ENCODE results near the gene TTC13. TPM values are rescaled to one million over a fixed set of nuclear protein-coding genes. Genes with fewer than 3 reads are reported as not detected.

The TTC13 gene
- total RNA-seq, 1 experiment from 2014 or later = 4.4 TPM

- H3K9me3 Mint-ChIP-seq = no peaks in the 10 kb centered on the region; the same call in 1 of the 2 replicates
- H3K4me3 Mint-ChIP-seq = no peak overlapping the region
- DNase-seq (ENCODE audit: low spot score) = no peak
- no peak overlapping the region for H3K27ac Mint-ChIP-seq
- TF ChIP-seq ZNF317 (CRISPR knock-in tag; IDR thresholded peaks at IDR 0.05; ENCODE audit: borderline replicate concordance, low read depth) (no peak), TEAD1 (CRISPR knock-in tag; IDR thresholded peaks at IDR 0.05) (no peak), ESRRA (CRISPR knock-in tag; IDR thresholded peaks at IDR 0.05; ENCODE audit: borderline replicate concordance) (no peak), CTCF (IDR thresholded peaks at IDR 0.05) (no peak), RELA (CRISPR knock-in tag; IDR thresholded peaks at IDR 0.05; ENCODE audit: borderline replicate concordance) (no peak), NFYB (CRISPR knock-in tag; conservative IDR thresholded peaks at IDR 0.05; ENCODE audit: low read depth) (no peak), CBFB (CRISPR knock-in tag; IDR thresholded peaks at IDR 0.05; ENCODE audit: low read depth) (no peak), ZNF396 (CRISPR knock-in tag; IDR thresholded peaks at IDR 0.05; ENCODE audit: borderline replicate concordance) (no peak), SMAD3 (CRISPR knock-in tag; IDR thresholded peaks at IDR 0.05; ENCODE audit: borderline replicate concordance) (no peak), GABPB1 (CRISPR knock-in tag; IDR thresholded peaks at IDR 0.05) (no peak), JAZF1 (CRISPR knock-in tag; IDR thresholded peaks at IDR 0.05) (no peak), ATF6 (CRISPR knock-in tag; IDR thresholded peaks at IDR 0.05) (no peak), NR2C2 (CRISPR knock-in tag; IDR thresholded peaks at IDR 0.05) (no peak), ZMAT4 (CRISPR knock-in tag; IDR thresholded peaks at IDR 0.05) (no peak), E2F5 (CRISPR knock-in tag; IDR thresholded peaks at IDR 0.05) (no peak), NFATC4 (CRISPR knock-in tag; IDR thresholded peaks at IDR 0.05) (no peak), PRRX2 (CRISPR knock-in tag; IDR thresholded peaks at IDR 0.05) (no peak), ELF4 (CRISPR knock-in tag; IDR thresholded peaks at IDR 0.05; ENCODE audit: low read depth) (no peak)
- H3K4me1 Mint-ChIP-seq = peaks cover 34% of the 10 kb centered on the region
- peaks cover 18% of the 10 kb centered on the region for H3K36me3 Mint-ChIP-seq
- ATAC-seq = no peak
- ChIA-PET CTCF (interaction anchor here (0.9 kb wide), 2 partner anchors 10 to 19 kb away, joined by 3 read pairs; no protein-coding TSS in a partner anchor), POLR2A (no interaction called here)
- H3K27me3 Mint-ChIP-seq (ENCODE audit: low read depth) = no peaks in the 10 kb centered on the region
These were observed 119.5 kb downstream of the TTC13 start for GRCh38 chr1:230858918-230859729.

GRCh38 chr1:230858236-230858820, 120.3 kb downstream of the TTC13 start:
- H3K27ac Mint-ChIP-seq = no peak overlapping the region
- TF ChIP-seq GTF2I (CRISPR knock-in tag; conservative IDR thresholded peaks at IDR 0.05) = no peak
- TF ChIP-seq ELF4 (CRISPR knock-in tag; IDR thresholded peaks at IDR 0.05; ENCODE audit: low read depth) = no peak
- no peak for TF ChIP-seq EMX1 (CRISPR knock-in tag; IDR thresholded peaks at IDR 0.05)
- no peak for TF ChIP-seq CREM (CRISPR knock-in tag; IDR thresholded peaks at IDR 0.05)
- TF ChIP-seq SOX15 (CRISPR knock-in tag; IDR thresholded peaks at IDR 0.05) = no peak
- TF ChIP-seq ZNF532 (CRISPR knock-in tag; IDR thresholded peaks at IDR 0.05; ENCODE audit: borderline replicate concordance) = no peak

More at GRCh38 chr1:230858236-230858820, 120.3 kb downstream of the TTC13 start:
- no peak for ATAC-seq
- POLR2A ChIA-PET = no interaction called here
- CTCF ChIA-PET = interaction anchor here (0.9 kb wide), 2 partner anchors 11 to 18 kb away, joined by 3 read pairs; no protein-coding TSS in a partner anchor
- no peak overlapping the region for H3K4me3 Mint-ChIP-seq
- H3K27me3 Mint-ChIP-seq (ENCODE audit: low read depth) = no peaks in the 10 kb centered on the region
- peaks cover 26% of the 10 kb centered on the region for H3K36me3 Mint-ChIP-seq
- no peak for DNase-seq (ENCODE audit: low spot score)
- H3K9me3 Mint-ChIP-seq = peaks cover 3% of the 10 kb centered on the region; the same call in 1 of the 2 replicates
- H3K4me1 Mint-ChIP-seq = peaks cover 29% of the 10 kb centered on the region
